IPS DF 4.7 (cell line): Measurements from ENCODE around the gene PNO1.
"Not testable (repeated sequence)": the region's sequence is repeated elsewhere in the genome, so short reads cannot be mapped to it uniquely, and the experiment has no call there.

Experiments used
- DNase-seq: peaks from one replicate; pipeline ENCODE4 v3.0.0-alpha.2; 2013; ENCODE audit warnings: low spot score; ENCODE audit errors: extremely low read depth

PNO1 gene

GRCh38 chr2:68157402-68158133 lies at the start of gene PNO1:
TSS of gene PNO1 (plus strand) at chr2:68157888. CDS start at chr2:68157935, 47 bp downstream.
- DNase-seq: peak; percentile 88

DNA sequence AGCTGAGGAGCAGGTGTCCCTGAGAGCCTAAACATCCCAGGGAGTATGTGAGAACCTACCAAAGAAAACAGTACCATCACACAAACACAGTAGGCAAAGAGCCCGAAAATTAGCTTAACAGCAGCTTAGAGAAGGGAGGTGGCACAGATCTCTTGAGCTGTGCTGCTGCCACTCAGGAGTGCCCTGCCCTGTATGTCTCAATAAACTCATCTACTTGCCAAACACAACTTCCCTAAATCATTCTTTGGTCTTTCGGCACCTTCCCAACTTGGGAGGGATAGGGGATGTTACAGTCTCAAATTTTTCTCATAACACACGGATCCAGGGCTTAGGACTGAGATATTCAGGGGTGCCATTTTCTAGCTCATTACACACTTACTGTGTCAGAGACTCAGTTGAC lies 49.6 kb upstream of the PNO1 start:
- no peak for DNase-seq

DNA sequence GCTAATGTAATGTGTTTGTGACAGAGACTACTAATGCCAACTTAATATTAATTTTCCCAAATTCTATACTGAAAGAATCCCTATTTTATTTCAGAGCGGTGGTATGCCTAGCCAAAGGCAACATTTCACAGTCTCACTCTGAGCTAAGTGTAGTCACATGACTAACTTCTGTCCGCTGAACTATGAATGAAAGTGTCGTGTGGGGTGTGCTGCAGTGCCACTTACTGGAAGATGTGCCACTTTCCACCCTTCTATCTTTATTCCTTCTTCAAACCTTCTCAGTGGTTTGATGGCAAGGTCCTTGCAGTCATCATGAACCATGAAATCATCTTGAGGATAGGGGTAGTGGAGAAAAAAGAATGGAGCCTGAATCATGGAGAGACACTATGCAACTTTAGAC lies 47.6 kb upstream of the PNO1 start:
- DNase-seq: no peak

DNA sequence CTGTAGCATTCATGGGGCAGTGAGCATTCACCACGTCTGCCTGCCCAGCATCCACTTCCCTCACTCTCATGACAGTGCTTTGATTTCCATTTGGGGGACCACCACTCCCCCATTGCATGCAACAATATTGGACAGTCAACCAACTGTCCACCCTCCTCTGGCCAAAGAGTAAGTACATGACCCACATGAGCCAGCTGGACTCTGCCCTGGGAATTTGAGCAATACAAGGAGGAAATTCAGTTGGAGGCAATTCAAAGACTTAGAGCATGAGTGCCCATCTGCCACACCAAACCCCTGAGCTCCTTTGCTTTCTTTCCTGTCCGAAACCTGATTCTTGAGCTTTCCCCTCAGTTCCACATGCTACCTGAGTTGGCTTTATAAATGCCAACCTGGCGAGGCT lies 41.7 kb upstream of the PNO1 start:
- no peak for DNase-seq

- not testable (repeated sequence) for DNase-seq
Observed at GRCh38 chr2:68117922-68118321, 39.8 kb upstream of the PNO1 start.

- no peak for DNase-seq
Observed at GRCh38 chr2:68118816-68119215, 38.9 kb upstream of the PNO1 start.

GRCh38 chr2:68119504-68119903 lies 38.2 kb upstream of the PNO1 start:
- DNase-seq: no peak

DNA sequence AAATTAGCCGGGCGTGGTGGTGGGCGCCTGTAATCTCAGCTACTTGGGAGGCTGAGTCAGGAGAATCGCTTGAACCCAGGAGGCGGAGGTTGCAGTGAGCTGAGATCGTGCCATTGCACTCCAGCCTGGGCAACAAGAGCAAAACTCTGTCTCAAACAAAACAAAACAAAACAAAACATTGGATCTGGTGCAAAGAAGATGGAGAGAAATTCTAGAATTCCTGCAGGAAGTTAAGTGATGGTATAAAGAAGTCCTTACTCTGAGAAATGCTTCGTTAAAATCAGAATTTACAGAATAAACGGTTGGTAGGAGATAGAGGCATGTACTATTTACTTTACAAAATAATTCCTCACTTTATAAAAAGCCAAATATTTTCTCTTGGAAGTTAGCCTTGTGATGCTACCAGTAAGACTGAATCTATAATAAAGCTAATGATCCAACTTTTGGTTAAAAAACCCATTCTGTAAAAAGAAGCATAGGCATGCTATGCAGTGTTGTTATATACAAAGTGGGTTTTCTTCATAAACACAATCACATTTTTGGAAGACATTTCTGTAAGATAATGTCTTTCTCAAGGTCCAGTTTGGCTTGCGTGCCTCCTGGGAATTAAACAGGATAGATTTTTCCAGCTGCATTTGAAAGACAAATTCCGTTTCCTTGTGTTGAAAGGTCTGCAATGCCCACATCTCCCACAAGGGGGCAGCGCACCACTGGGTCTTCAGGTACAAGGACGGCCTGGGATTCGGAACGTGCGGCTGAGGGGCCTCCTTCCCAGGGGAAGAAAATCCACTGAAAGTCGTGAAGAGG lies 35.6 kb upstream of the PNO1 start:
- DNase-seq: peak; percentile 44

DNA sequence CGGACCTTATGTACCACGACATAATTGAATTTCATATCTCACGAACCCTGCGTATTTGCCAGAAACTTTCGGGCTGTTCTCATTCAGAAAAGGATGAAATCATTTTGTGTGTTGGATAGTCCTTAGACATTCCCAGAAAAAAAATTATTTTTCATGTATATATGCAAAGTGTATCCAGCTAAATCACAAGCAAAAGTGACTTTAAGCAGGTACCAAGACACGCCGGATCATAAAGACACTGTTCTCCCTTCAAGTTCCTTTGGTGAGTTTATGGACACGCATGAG lies 35.1 kb upstream of the PNO1 start:
- DNase-seq: no peak

GRCh38 chr2:68124321-68124720 lies 33.4 kb upstream of the PNO1 start:
- no peak for DNase-seq

DNA sequence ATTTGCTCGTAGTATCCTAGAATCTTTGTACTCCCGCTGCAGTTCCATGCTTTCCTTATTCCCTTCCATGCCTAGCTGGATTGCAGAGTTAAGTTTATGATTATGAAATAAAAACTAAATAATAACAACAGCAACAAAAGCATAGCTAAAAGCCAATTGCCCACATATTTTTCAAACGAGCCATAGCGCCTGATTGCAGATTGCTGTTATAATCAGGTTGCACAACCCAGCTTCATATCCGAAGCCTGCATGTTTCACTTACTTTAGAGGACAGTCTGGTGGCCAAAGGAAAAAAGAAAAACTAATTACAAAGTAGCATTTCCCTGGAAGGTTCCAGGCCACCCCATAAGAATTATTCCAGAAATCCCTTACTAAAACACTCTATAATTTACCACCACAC lies 31.9 kb upstream of the PNO1 start:
- no peak for DNase-seq

DNA sequence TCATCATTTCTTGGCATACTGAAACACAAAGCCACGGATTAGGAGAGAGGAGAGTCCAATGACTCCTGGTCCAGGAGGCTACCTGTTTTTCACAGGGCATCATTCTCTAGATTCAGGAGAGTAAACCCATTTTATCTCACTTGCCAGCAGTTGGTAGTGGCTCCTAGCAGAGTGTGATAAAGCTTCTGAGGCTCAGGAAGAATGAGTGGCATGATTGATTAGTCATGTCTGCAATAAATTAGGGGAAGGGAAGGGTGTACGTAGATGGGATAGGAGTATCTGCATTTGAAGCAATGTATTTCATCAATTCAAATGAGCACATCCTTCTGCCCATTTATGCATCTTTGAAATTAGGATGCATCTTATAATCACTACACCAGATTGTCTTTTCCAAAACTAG lies 31.1 kb upstream of the PNO1 start:
- no peak for DNase-seq

GRCh38 chr2:68127358-68128242 lies 30.1 kb upstream of the PNO1 start:
- no peak for DNase-seq

- DNase-seq: no peak
Observed at GRCh38 chr2:68134120-68134519, 23.6 kb upstream of the PNO1 start.

GRCh38 chr2:68134554-68134953 lies 23.1 kb upstream of the PNO1 start:
- DNase-seq: no peak

- no peak for DNase-seq
Observed at GRCh38 chr2:68135448-68136320, 22.0 kb upstream of the PNO1 start.

- DNase-seq: no peak
Observed at GRCh38 chr2:68141875-68142274, 15.8 kb upstream of the PNO1 start.

DNA sequence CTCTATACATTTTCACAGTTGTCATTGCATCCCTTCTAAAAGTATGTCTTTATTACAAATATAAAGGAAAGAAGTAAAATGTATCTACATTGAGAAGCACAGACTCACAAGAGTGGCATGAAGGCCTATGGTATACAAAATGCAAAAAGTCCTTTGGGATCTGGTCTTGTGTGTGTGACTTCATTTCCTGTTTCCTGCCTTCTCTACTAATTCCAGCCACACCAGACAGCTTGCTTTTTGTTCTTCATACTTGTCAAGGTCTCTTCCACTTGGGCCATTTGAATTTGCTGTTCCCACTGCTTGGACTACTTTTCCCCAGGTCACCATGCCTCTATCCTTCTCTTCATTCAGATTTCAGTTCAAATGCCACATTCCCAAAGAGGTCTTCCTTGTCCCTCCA lies 6.7 kb upstream of the PNO1 start:
- DNase-seq: no peak

GRCh38 chr2:68152681-68153347 lies 4.9 kb upstream of the PNO1 start:
- no peak for DNase-seq

DNA sequence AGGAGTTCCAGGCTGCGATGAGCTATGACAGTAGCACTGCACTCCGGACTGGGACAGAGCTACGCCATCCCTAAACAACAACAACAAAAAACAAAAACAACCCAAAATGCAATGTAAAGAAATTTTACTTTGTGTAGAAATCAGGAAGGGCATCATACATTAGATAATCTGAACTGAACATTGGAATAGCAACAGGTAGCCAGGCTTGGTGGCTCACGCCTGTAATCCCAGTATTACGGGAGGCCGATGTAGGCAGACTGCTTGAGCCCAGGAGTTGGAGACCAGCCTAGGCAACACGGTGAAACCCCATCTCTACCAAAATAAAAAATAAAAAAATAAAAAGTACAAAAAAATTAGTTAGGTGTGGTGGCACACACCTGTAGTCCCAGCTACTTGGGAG lies 2.1 kb upstream of the PNO1 start:
- no peak for DNase-seq

DNA sequence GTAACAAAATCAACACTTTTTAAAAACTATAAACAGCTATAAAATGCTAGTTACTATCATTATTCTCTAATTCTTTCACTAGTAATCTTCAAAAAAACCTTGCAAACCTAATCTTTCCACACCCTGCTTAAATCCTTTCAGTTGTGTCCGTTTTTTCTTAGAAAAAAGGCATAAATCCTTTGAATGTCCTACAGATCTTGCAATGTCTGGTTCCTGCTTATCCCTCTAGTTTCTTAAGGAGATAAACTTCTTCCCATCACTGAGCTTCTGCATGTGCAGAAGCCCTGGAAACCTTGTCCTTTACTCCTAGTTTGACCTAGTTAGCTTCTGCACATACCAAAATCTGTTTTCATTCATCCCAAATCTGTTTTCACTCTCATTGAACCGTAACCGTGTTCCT lies 1.3 kb upstream of the PNO1 start:
- DNase-seq: no peak
